ENCODE data around the gene CAMTA1. TPM values are rescaled to one million over a fixed set of nuclear protein-coding genes. Genes with fewer than 3 reads are reported as not detected.

Gene CAMTA1
- total RNA-seq, 2 experiments from 2014 or later: 43.3 to 46.0 TPM

GRCh38 chr1:6927626-6928025 lies 142.4 kb downstream of the CAMTA1 start:
- no peaks in the 10 kb centered on the region for H3K36me3 Mint-ChIP-seq (ENCODE audit: low read depth)
- H3K27ac Mint-ChIP-seq: no peak overlapping the region
- ATAC-seq (no peak), DNase-seq (no peak)
- no peak overlapping the region for H3K4me3 Mint-ChIP-seq
- CTCF ChIA-PET: interaction anchor here (0.6 kb wide), 1 partner anchor 24 kb away, joined by 3 read pairs; no protein-coding TSS in a partner anchor
- H3K27me3 Mint-ChIP-seq (ENCODE audit: low read depth): peaks cover 11% of the 10 kb centered on the region
- H3K9me3 Mint-ChIP-seq (ENCODE audit: insufficient read depth): no peaks in the 10 kb centered on the region
- POLR2A ChIA-PET: no interaction called here
- H3K4me1 Mint-ChIP-seq (ENCODE audit: low read depth): no peaks in the 10 kb centered on the region

GRCh38 chr1:6928106-6928885 lies 143.0 kb downstream of the CAMTA1 start:
- Mint-ChIP-seq H3K27ac (no peak overlapping the region), H3K9me3 (ENCODE audit: insufficient read depth) (no peaks in the 10 kb centered on the region), H3K4me3 (no peak overlapping the region), H3K27me3 (ENCODE audit: low read depth) (peaks cover 11% of the 10 kb centered on the region), H3K4me1 (ENCODE audit: low read depth) (no peaks in the 10 kb centered on the region), H3K36me3 (ENCODE audit: low read depth) (no peaks in the 10 kb centered on the region)
- no peak for DNase-seq
- no peak for ATAC-seq
- POLR2A ChIA-PET: no interaction called here
- CTCF ChIA-PET: interaction anchor here (0.6 kb wide), 1 partner anchor 23 kb away, joined by 3 read pairs; no protein-coding TSS in a partner anchor

- CTCF ChIA-PET: interaction anchor here (0.8 kb wide), 1 partner anchor 1384 kb away, joined by 3 read pairs; no protein-coding TSS in a partner anchor
- ATAC-seq: no peak
- peaks cover 16% of the 10 kb centered on the region for H3K27me3 Mint-ChIP-seq (ENCODE audit: low read depth)
- H3K9me3 Mint-ChIP-seq (ENCODE audit: insufficient read depth): no peaks in the 10 kb centered on the region
- no peak overlapping the region for H3K27ac Mint-ChIP-seq
- DNase-seq: no peak
- no peak overlapping the region for H3K4me3 Mint-ChIP-seq
- POLR2A ChIA-PET: interaction anchor here (0.6 kb wide), 1 partner anchor 36 kb away, joined by 3 read pairs; no protein-coding TSS in a partner anchor
- no peaks in the 10 kb centered on the region for H3K4me1 Mint-ChIP-seq (ENCODE audit: low read depth)
- H3K36me3 Mint-ChIP-seq (ENCODE audit: low read depth): no peaks in the 10 kb centered on the region
Observed at GRCh38 chr1:6930732-6931300, 145.6 kb downstream of the CAMTA1 start.

- CTCF ChIA-PET: no interaction called here
- DNase-seq (no peak), ATAC-seq (no peak)
- H3K36me3 Mint-ChIP-seq (ENCODE audit: low read depth): no peaks in the 10 kb centered on the region
- no peaks in the 10 kb centered on the region for H3K9me3 Mint-ChIP-seq (ENCODE audit: insufficient read depth)
- peaks cover 8% of the 10 kb centered on the region for H3K27me3 Mint-ChIP-seq (ENCODE audit: low read depth)
- no peak overlapping the region for H3K4me3 Mint-ChIP-seq
- POLR2A ChIA-PET: interaction anchor here (0.7 kb wide), 1 partner anchor 33 kb away, joined by 3 read pairs; no protein-coding TSS in a partner anchor
- H3K4me1 Mint-ChIP-seq (ENCODE audit: low read depth): no peaks in the 10 kb centered on the region
- no peak overlapping the region for H3K27ac Mint-ChIP-seq
Observed at GRCh38 chr1:6935361-6935883, 150.2 kb downstream of the CAMTA1 start.

GRCh38 chr1:6935911-6936690 lies 150.8 kb downstream of the CAMTA1 start:
- Mint-ChIP-seq H3K27ac (no peak overlapping the region), H3K27me3 (ENCODE audit: low read depth) (peaks cover 8% of the 10 kb centered on the region), H3K36me3 (ENCODE audit: low read depth) (no peaks in the 10 kb centered on the region), H3K4me1 (ENCODE audit: low read depth) (no peaks in the 10 kb centered on the region), H3K9me3 (ENCODE audit: insufficient read depth) (no peaks in the 10 kb centered on the region), H3K4me3 (no peak overlapping the region)
- ChIA-PET POLR2A (no interaction called here), CTCF (no interaction called here)
- no peak for DNase-seq
- no peak for ATAC-seq

GRCh38 chr1:6937048-6937447 lies 151.8 kb downstream of the CAMTA1 start:
- Mint-ChIP-seq H3K27ac (no peak overlapping the region), H3K4me3 (no peak overlapping the region), H3K27me3 (ENCODE audit: low read depth) (peaks cover 8% of the 10 kb centered on the region), H3K4me1 (ENCODE audit: low read depth) (no peaks in the 10 kb centered on the region), H3K9me3 (ENCODE audit: insufficient read depth) (no peaks in the 10 kb centered on the region), H3K36me3 (ENCODE audit: low read depth) (no peaks in the 10 kb centered on the region)
- ChIA-PET POLR2A (no interaction called here), CTCF (no interaction called here)
- no peak for DNase-seq
- ATAC-seq: no peak

GRCh38 chr1:6939363-6939762 lies 154.1 kb downstream of the CAMTA1 start:
- ChIA-PET POLR2A (no interaction called here), CTCF (no interaction called here)
- no peak overlapping the region for H3K27ac Mint-ChIP-seq
- no peaks in the 10 kb centered on the region for H3K36me3 Mint-ChIP-seq (ENCODE audit: low read depth)
- DNase-seq (no peak), ATAC-seq (no peak)
- peaks cover 5% of the 10 kb centered on the region for H3K27me3 Mint-ChIP-seq (ENCODE audit: low read depth)
- no peaks in the 10 kb centered on the region for H3K4me1 Mint-ChIP-seq (ENCODE audit: low read depth)
- no peaks in the 10 kb centered on the region for H3K9me3 Mint-ChIP-seq (ENCODE audit: insufficient read depth)
- H3K4me3 Mint-ChIP-seq: no peak overlapping the region

GRCh38 chr1:6941786-6942185 lies 156.5 kb downstream of the CAMTA1 start:
- Mint-ChIP-seq H3K4me1 (ENCODE audit: low read depth) (no peaks in the 10 kb centered on the region), H3K4me3 (no peak overlapping the region), H3K36me3 (ENCODE audit: low read depth) (no peaks in the 10 kb centered on the region), H3K27me3 (ENCODE audit: low read depth) (no peaks in the 10 kb centered on the region), H3K9me3 (ENCODE audit: insufficient read depth) (no peaks in the 10 kb centered on the region), H3K27ac (no peak overlapping the region)
- ChIA-PET POLR2A (no interaction called here), CTCF (no interaction called here)
- DNase-seq: no peak
- no peak for ATAC-seq

- no peak for ATAC-seq
- H3K36me3 Mint-ChIP-seq (ENCODE audit: low read depth): no peaks in the 10 kb centered on the region
- ChIA-PET CTCF (no interaction called here), POLR2A (no interaction called here)
- no peak overlapping the region for H3K27ac Mint-ChIP-seq
- no peaks in the 10 kb centered on the region for H3K4me1 Mint-ChIP-seq (ENCODE audit: low read depth)
- H3K27me3 Mint-ChIP-seq (ENCODE audit: low read depth): no peaks in the 10 kb centered on the region
- H3K4me3 Mint-ChIP-seq: no peak overlapping the region
- no peak for DNase-seq
- no peaks in the 10 kb centered on the region for H3K9me3 Mint-ChIP-seq (ENCODE audit: insufficient read depth)
Observed at GRCh38 chr1:6942990-6943389, 157.7 kb downstream of the CAMTA1 start.

- no peaks in the 10 kb centered on the region for H3K9me3 Mint-ChIP-seq (ENCODE audit: insufficient read depth)
- no peaks in the 10 kb centered on the region for H3K27me3 Mint-ChIP-seq (ENCODE audit: low read depth)
- ChIA-PET POLR2A (no interaction called here), CTCF (no interaction called here)
- no peak for DNase-seq
- no peak overlapping the region for H3K27ac Mint-ChIP-seq
- no peak for ATAC-seq
- H3K4me3 Mint-ChIP-seq: no peak overlapping the region
- H3K36me3 Mint-ChIP-seq (ENCODE audit: low read depth): no peaks in the 10 kb centered on the region
- H3K4me1 Mint-ChIP-seq (ENCODE audit: low read depth): no peaks in the 10 kb centered on the region
Observed at GRCh38 chr1:6944434-6944833, 159.2 kb downstream of the CAMTA1 start.

- Mint-ChIP-seq H3K27ac (no peak overlapping the region), H3K4me3 (no peak overlapping the region), H3K4me1 (ENCODE audit: low read depth) (no peaks in the 10 kb centered on the region), H3K36me3 (ENCODE audit: low read depth) (no peaks in the 10 kb centered on the region), H3K27me3 (ENCODE audit: low read depth) (no peaks in the 10 kb centered on the region), H3K9me3 (ENCODE audit: insufficient read depth) (no peaks in the 10 kb centered on the region)
- DNase-seq (no peak), ATAC-seq (no peak)
- CTCF ChIA-PET: no interaction called here
- POLR2A ChIA-PET: no interaction called here
Observed at GRCh38 chr1:6947952-6948351, 162.7 kb downstream of the CAMTA1 start.

- POLR2A ChIA-PET: no interaction called here
- no peaks in the 10 kb centered on the region for H3K36me3 Mint-ChIP-seq (ENCODE audit: low read depth)
- no peak for ATAC-seq
- H3K9me3 Mint-ChIP-seq (ENCODE audit: insufficient read depth): no peaks in the 10 kb centered on the region
- no peak overlapping the region for H3K27ac Mint-ChIP-seq
- no peak for DNase-seq
- no peak overlapping the region for H3K4me3 Mint-ChIP-seq
- CTCF ChIA-PET: no interaction called here
- H3K27me3 Mint-ChIP-seq (ENCODE audit: low read depth): no peaks in the 10 kb centered on the region
- no peaks in the 10 kb centered on the region for H3K4me1 Mint-ChIP-seq (ENCODE audit: low read depth)
Observed at GRCh38 chr1:6948416-6948815, 163.2 kb downstream of the CAMTA1 start.
